Measurements from ENCODE around the gene CDH24.
"Not testable (repeated sequence)": the region's sequence is repeated elsewhere in the genome, so short reads cannot be mapped to it uniquely, and the experiment has no call there.

CDH24 gene

GRCh38 chr14:23005451-23006187 is 51.7 kb downstream of the CDH24 start:
- H3K36me3 ChIP-seq (ENCODE audit: control insufficient read depth, insufficient read depth, low read length), result no peaks in the 10 kb centered on the region
- H3K4me1 ChIP-seq (ENCODE audit: control insufficient read depth, insufficient read depth, low read length, poor library complexity, severe bottlenecking), result peaks cover 12% of the 10 kb centered on the region
- H3K4me3 ChIP-seq (ENCODE audit: insufficient read depth, low read depth, low read length, poor library complexity, severe bottlenecking), result no peak overlapping the region
- H3K27me3 ChIP-seq (replicated peaks; ENCODE audit: control insufficient read depth, insufficient read depth, low read length, poor library complexity, severe bottlenecking), result no peaks in the 10 kb centered on the region
- DNase-seq, result no peak
- H3K9me3 ChIP-seq (ENCODE audit: control insufficient read depth, low read length), result no peaks in the 10 kb centered on the region
- H3K27ac ChIP-seq (ENCODE audit: insufficient read depth, low read length, poor library complexity, severe bottlenecking), result no peak overlapping the region

DNA sequence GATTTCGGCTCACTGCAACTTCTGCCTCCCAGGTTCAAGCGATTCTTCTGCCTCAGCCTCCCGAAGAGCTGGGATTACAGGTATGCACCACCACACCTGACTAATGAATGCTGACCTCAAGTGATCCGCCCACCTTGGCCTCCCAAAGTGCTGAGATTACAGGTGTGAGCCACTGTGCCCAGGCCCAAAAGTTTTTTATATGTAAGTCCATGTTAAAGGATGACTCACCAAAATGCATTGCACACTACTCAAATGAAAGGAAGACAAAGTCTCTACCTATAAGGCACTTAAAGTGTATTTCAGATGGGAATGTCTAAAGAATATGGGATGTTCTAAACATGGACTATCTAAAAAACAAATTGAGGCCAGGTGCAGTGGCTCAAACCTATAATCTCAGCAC is 53.0 kb downstream of the CDH24 start:
- not testable (repeated sequence) for H3K36me3 ChIP-seq (ENCODE audit: control insufficient read depth, insufficient read depth, low read length); DNase-seq; H3K4me3 ChIP-seq (ENCODE audit: insufficient read depth, low read depth, low read length, poor library complexity, severe bottlenecking); H3K27ac ChIP-seq (ENCODE audit: insufficient read depth, low read length, poor library complexity, severe bottlenecking); H3K9me3 ChIP-seq (ENCODE audit: control insufficient read depth, low read length); H3K27me3 ChIP-seq (replicated peaks; ENCODE audit: control insufficient read depth, insufficient read depth, low read length, poor library complexity, severe bottlenecking)
- H3K4me1 ChIP-seq (ENCODE audit: control insufficient read depth, insufficient read depth, low read length, poor library complexity, severe bottlenecking), result peaks cover 12% of the 10 kb centered on the region

DNA sequence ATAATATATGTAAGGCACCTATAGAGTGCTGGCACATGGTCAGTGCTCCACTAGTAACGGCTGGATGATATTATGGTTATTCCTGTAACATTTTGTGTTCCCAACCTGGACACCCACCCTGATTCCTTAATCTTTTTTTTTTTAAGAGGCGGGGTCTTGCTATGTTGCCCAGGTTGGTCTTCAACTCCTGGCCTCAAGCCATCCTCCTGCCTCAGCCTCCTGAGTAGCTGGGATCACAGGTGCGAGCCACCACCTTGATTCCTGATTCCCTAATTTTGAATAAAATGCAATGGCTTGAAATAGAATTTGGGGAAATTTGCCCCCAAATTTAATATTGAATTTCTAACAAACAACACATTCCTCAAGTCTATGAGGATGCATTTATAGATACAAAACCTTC is 54.7 kb downstream of the CDH24 start:
- H3K36me3 ChIP-seq (ENCODE audit: control insufficient read depth, insufficient read depth, low read length), result no peaks in the 10 kb centered on the region
- no peaks in the 10 kb centered on the region for H3K27me3 ChIP-seq (replicated peaks; ENCODE audit: control insufficient read depth, insufficient read depth, low read length, poor library complexity, severe bottlenecking)
- no peak overlapping the region for H3K4me3 ChIP-seq (ENCODE audit: insufficient read depth, low read depth, low read length, poor library complexity, severe bottlenecking)
- no peak for DNase-seq
- no peak overlapping the region for H3K27ac ChIP-seq (ENCODE audit: insufficient read depth, low read length, poor library complexity, severe bottlenecking)
- no peaks in the 10 kb centered on the region for H3K9me3 ChIP-seq (ENCODE audit: control insufficient read depth, low read length)
- H3K4me1 ChIP-seq (ENCODE audit: control insufficient read depth, insufficient read depth, low read length, poor library complexity, severe bottlenecking), result peaks cover 7% of the 10 kb centered on the region

DNA sequence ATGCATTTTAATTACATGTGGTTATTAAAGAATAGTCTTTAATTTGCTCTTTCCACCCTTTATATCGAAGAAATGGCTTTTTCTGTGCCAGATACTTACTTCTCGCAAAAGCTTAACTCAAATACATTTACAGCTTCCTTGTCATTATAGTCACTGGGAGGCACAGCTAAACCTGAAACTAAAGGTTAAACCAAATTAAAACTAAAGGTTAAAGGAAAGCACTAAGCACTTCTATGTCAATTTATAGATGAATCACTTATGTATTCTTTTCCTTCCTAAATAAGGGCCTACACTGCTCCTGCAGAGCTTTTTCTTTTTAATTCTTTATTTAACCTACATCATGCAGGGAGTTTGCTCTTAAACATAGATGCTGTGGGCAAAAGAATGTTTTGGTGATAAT is 56.5 kb downstream of the CDH24 start:
- no peak for DNase-seq
- Histone ChIP-seq H3K27ac (ENCODE audit: insufficient read depth, low read length, poor library complexity, severe bottlenecking) (no peak overlapping the region), H3K4me1 (ENCODE audit: control insufficient read depth, insufficient read depth, low read length, poor library complexity, severe bottlenecking) (no peaks in the 10 kb centered on the region), H3K36me3 (ENCODE audit: control insufficient read depth, insufficient read depth, low read length) (no peaks in the 10 kb centered on the region), H3K4me3 (ENCODE audit: insufficient read depth, low read depth, low read length, poor library complexity, severe bottlenecking) (no peak overlapping the region), H3K27me3 (replicated peaks; ENCODE audit: control insufficient read depth, insufficient read depth, low read length, poor library complexity, severe bottlenecking) (no peaks in the 10 kb centered on the region), H3K9me3 (ENCODE audit: control insufficient read depth, low read length) (no peaks in the 10 kb centered on the region)

GRCh38 chr14:22998329-22999012 is 58.8 kb downstream of the CDH24 start:
- no peak for DNase-seq

DNA sequence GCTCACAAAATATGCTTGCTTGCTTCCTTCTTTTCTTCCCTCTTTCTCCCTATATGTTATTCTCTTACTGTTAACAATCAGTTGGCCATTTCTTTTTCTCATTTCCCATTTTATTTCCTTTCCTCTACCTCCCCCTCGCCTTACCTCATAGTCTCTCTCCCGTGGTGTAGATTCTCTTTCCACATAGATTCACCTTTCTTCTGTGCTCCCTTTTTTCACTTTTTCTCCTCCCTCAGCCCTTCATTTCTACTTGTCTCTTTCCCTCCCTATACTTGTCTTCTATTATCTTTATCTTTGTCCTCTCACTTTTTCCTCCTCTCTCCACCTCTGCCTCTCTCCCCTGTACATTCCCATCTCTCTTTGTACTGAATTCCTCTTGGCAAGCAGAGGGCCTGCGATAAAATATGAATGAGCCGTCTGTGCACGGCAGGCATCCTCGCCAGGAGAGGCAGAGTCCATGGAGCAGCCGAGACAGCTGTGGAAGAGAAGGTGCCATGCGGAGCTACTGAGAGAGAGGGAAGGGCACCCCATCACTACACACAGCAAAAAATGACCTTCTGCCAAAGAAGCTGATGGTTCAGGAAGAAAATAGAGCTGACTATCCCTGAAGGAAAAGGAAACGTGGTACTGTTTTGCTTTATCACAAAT is 59.5 kb downstream of the CDH24 start:
- no peak overlapping the region for H3K27ac ChIP-seq (ENCODE audit: insufficient read depth, low read length, poor library complexity, severe bottlenecking)
- no peaks in the 10 kb centered on the region for H3K36me3 ChIP-seq (ENCODE audit: control insufficient read depth, insufficient read depth, low read length)
- no peak overlapping the region for H3K4me3 ChIP-seq (ENCODE audit: insufficient read depth, low read depth, low read length, poor library complexity, severe bottlenecking)
- H3K9me3 ChIP-seq (ENCODE audit: control insufficient read depth, low read length), result no peaks in the 10 kb centered on the region
- DNase-seq, result no peak
- H3K27me3 ChIP-seq (replicated peaks; ENCODE audit: control insufficient read depth, insufficient read depth, low read length, poor library complexity, severe bottlenecking), result no peaks in the 10 kb centered on the region
- no peaks in the 10 kb centered on the region for H3K4me1 ChIP-seq (ENCODE audit: control insufficient read depth, insufficient read depth, low read length, poor library complexity, severe bottlenecking)

More at GRCh38 chr14:22998329-22999012, 58.8 kb downstream of the CDH24 start:
- Histone ChIP-seq H3K36me3 (ENCODE audit: control insufficient read depth, insufficient read depth, low read length) (no peaks in the 10 kb centered on the region), H3K4me3 (ENCODE audit: insufficient read depth, low read depth, low read length, poor library complexity, severe bottlenecking) (no peak overlapping the region), H3K27me3 (replicated peaks; ENCODE audit: control insufficient read depth, insufficient read depth, low read length, poor library complexity, severe bottlenecking) (no peaks in the 10 kb centered on the region), H3K9me3 (ENCODE audit: control insufficient read depth, low read length) (no peaks in the 10 kb centered on the region), H3K27ac (ENCODE audit: insufficient read depth, low read length, poor library complexity, severe bottlenecking) (no peak overlapping the region), H3K4me1 (ENCODE audit: control insufficient read depth, insufficient read depth, low read length, poor library complexity, severe bottlenecking) (no peaks in the 10 kb centered on the region)

Data from effector memory CD4-positive, alpha-beta T cell (primary cell).